IPS-15b (cell line): ENCODE results near the gene TSHR.
"Not testable (repeated sequence)": the region's sequence is repeated elsewhere in the genome, so short reads cannot be mapped to it uniquely, and the experiment has no call there.

Experiments used
- H3K27me3 ChIP-seq: one replicate; pipeline ENCODE4 v1.6.1; 2013; ENCODE audit warnings: low read length; ENCODE audit not compliant: control insufficient read depth, insufficient read depth
- H3K36me3 ChIP-seq: one replicate; pipeline ENCODE4 v1.6.1; 2013; ENCODE audit warnings: low read length; ENCODE audit not compliant: control insufficient read depth, insufficient read depth
- H3K4me1 ChIP-seq: one replicate; pipeline ENCODE4 v1.6.1; 2013; ENCODE audit warnings: mild to moderate bottlenecking, low read length; ENCODE audit not compliant: control insufficient read depth, insufficient read depth
- H3K4me3 ChIP-seq: one replicate; pipeline ENCODE4 v1.5.1; 2013; ENCODE audit warnings: low read depth, low read length
- H3K9ac ChIP-seq: one replicate; pipeline ENCODE4 v1.6.1; 2013; ENCODE audit warnings: low read depth, mild to moderate bottlenecking, low read length
- H3K9me3 ChIP-seq: one replicate; pipeline ENCODE4 v1.6.1; 2013; ENCODE audit warnings: mild to moderate bottlenecking, low read length; ENCODE audit not compliant: control insufficient read depth, insufficient read depth

The TSHR gene

DNA sequence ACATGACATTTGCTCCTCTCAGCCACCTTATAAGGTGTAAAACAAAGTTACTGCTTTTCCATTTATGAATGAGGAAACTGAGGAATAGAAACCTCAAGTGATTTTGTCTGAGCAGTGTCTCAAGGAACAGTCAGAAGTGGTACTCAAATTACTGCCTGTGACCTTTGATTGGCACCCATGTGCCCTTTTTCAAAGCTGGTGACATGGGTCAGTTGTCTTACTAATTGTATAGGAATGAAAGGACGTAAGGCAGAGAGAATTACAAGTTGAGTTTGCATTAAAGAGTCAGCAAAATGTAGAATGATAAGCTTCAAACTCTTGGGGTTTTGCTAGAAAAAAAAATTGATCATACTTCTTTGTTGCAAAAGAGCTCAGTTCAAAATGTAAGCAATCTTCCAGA, 136.2 kb downstream of the TSHR start:
- H3K36me3 ChIP-seq: no peaks in the 10 kb centered on the region
- no peak overlapping the region for H3K4me3 ChIP-seq
- H3K27me3 ChIP-seq: no peaks in the 10 kb centered on the region
- no peaks in the 10 kb centered on the region for H3K9me3 ChIP-seq
- no peaks in the 10 kb centered on the region for H3K4me1 ChIP-seq
- no peak overlapping the region for H3K9ac ChIP-seq

- Histone ChIP-seq H3K4me1 (no peaks in the 10 kb centered on the region), H3K4me3 (no peak overlapping the region), H3K9ac (no peak overlapping the region), H3K9me3 (no peaks in the 10 kb centered on the region), H3K36me3 (no peaks in the 10 kb centered on the region), H3K27me3 (no peaks in the 10 kb centered on the region)
Measured at GRCh38 chr14:81093651-81094050, 138.2 kb downstream of the TSHR start.

DNA sequence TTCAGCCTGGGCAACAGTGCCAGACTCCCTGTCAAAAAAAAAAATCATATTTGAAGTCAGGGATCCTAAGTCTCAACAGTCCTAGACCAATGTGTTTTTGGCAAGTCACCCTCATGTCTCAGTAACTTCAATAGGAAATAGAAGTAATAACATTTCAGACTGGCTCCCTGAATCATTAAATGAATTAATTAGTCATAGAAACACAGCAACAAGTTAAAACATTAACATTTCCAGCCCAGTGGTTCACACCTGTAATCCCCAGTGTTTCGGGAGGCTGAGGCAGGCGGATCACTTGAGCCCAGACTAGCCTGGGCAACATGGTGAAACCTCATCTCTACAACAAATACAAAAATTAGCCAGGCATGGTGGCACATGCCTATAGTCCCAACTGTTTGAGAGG, 140.1 kb downstream of the TSHR start:
- no peak overlapping the region for H3K9ac ChIP-seq
- H3K9me3 ChIP-seq: no peaks in the 10 kb centered on the region
- H3K4me3 ChIP-seq: no peak overlapping the region
- H3K27me3 ChIP-seq: no peaks in the 10 kb centered on the region
- no peaks in the 10 kb centered on the region for H3K4me1 ChIP-seq
- H3K36me3 ChIP-seq: no peaks in the 10 kb centered on the region

- H3K4me1 ChIP-seq: no peaks in the 10 kb centered on the region
- H3K4me3 ChIP-seq: no peak overlapping the region
- no peak overlapping the region for H3K9ac ChIP-seq
- no peaks in the 10 kb centered on the region for H3K9me3 ChIP-seq
- H3K36me3 ChIP-seq: no peaks in the 10 kb centered on the region
- H3K27me3 ChIP-seq: no peaks in the 10 kb centered on the region
Measured at GRCh38 chr14:81096656-81097055, 141.2 kb downstream of the TSHR start.

DNA sequence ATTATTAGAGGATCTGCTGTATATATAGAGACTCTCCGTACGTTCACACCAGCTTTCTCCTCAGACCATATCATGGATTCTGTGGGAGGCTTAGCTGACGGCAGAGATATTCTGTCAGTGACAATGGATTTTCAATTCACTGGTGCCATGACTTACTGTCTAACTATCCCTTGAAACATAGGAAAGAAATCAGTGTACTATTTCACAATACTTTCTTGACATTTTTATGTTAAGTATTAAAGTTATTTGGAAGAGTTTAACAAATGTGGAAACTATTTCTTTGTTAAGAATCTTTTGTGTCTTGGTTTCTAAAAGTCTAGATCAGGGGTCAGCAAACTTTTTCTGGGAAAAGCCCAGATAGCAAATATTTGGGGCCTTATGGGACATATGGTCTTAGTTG, 146.8 kb downstream of the TSHR start:
- H3K36me3 ChIP-seq: no peaks in the 10 kb centered on the region
- H3K27me3 ChIP-seq: no peaks in the 10 kb centered on the region
- H3K4me1 ChIP-seq: peaks cover 4% of the 10 kb centered on the region
- no peaks in the 10 kb centered on the region for H3K9me3 ChIP-seq
- no peak overlapping the region for H3K4me3 ChIP-seq
- no peak overlapping the region for H3K9ac ChIP-seq

- Histone ChIP-seq H3K36me3 (no peaks in the 10 kb centered on the region), H3K9ac (no peak overlapping the region), H3K4me3 (no peak overlapping the region), H3K4me1 (peaks cover 4% of the 10 kb centered on the region), H3K27me3 (no peaks in the 10 kb centered on the region), H3K9me3 (no peaks in the 10 kb centered on the region)
Measured at GRCh38 chr14:81103443-81103842, 148.0 kb downstream of the TSHR start.

DNA sequence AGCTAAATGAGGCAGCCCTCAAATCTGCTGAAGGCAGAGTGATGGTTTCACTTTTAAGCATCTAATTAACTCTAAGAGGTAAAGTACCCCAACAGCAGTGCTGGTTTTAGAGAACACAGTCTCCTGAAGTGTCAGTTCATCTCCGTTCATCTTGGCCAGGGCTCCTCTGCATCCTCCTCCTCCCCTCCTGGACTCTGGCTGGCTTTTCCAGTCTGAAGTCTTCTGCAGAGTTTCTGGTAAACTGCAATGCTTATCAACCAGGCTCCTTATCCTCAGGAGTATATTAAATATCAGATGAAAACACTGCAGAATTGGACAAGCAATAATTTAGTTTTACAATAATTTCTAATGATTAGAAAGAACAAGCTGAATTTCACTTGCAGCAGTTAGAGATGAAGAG, 150.0 kb downstream of the TSHR start:
- H3K4me3 ChIP-seq: no peak overlapping the region
- H3K36me3 ChIP-seq: no peaks in the 10 kb centered on the region
- no peak overlapping the region for H3K9ac ChIP-seq
- H3K4me1 ChIP-seq: peaks cover 4% of the 10 kb centered on the region
- H3K27me3 ChIP-seq: no peaks in the 10 kb centered on the region
- no peaks in the 10 kb centered on the region for H3K9me3 ChIP-seq

DNA sequence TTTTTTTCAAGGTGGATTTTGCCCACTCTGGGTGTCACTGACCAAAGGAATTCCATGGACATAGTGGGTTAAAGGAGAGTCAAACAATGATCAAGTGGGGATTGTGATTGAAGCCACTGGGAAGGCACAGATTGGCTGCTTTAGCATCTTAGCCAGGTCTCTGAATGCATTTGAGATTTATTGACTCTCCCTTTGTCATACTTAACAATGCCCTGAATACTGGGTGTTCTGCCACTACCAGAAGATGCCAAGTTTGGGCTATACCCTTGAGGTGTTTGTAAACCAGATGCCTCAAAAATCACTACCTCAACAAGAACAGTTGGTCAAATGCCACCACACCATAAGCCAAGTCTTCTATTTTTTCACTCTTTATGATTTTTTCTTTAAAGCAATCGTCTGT, 150.5 kb downstream of the TSHR start:
- no peaks in the 10 kb centered on the region for H3K27me3 ChIP-seq
- no peak overlapping the region for H3K9ac ChIP-seq
- H3K4me3 ChIP-seq: no peak overlapping the region
- no peaks in the 10 kb centered on the region for H3K36me3 ChIP-seq
- H3K4me1 ChIP-seq: peaks cover 4% of the 10 kb centered on the region
- no peaks in the 10 kb centered on the region for H3K9me3 ChIP-seq

DNA sequence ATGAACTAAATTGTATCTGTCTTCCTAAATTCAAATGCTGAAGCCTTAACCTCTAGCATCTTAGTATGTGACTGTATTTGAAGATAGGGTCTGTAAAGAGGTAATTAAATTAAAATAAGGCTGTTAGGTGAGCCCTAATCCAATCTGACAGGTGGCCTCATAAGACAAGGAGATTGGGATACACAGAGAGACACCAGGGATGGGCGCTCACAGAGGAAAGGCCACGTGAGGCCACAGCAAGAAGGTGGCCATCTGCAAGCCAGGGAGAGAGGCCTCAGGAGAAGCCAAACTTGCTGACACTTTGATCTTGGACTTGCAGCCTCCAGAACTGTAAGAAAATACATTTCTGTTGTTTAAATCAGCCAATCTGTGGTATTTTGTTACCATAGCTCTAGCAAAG, 154.8 kb downstream of the TSHR start:
- Histone ChIP-seq H3K9ac (no peak overlapping the region), H3K4me3 (no peak overlapping the region), H3K36me3 (no peaks in the 10 kb centered on the region), H3K4me1 (no peaks in the 10 kb centered on the region), H3K27me3 (no peaks in the 10 kb centered on the region), H3K9me3 (no peaks in the 10 kb centered on the region)

DNA sequence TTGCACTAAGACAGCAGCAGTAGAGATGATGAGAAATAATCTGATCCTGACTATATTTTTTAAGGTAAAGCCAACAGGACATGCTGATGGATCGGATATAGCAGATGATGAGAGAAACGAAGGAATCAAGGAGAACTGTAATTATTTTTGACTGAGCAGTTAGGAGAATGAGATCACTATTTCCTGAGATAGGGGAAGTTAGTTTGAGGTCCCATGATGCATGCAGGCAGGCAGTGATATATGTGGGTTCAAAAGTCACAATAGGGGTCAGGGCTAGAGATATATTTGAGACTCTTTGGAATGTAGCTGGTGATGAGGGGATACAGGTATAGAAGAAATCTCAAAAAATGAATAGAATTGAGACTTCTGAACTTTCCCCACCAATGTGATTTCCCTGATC, 157.8 kb downstream of the TSHR start:
- H3K4me1 ChIP-seq: no peaks in the 10 kb centered on the region
- no peak overlapping the region for H3K4me3 ChIP-seq
- H3K27me3 ChIP-seq: no peaks in the 10 kb centered on the region
- H3K36me3 ChIP-seq: no peaks in the 10 kb centered on the region
- H3K9ac ChIP-seq: no peak overlapping the region
- H3K9me3 ChIP-seq: no peaks in the 10 kb centered on the region

GRCh38 chr14:81113945-81114820, 158.8 kb downstream of the TSHR start:
- not testable (repeated sequence) for H3K4me1 ChIP-seq, H3K36me3 ChIP-seq, H3K9me3 ChIP-seq, H3K9ac ChIP-seq, H3K27me3 ChIP-seq, H3K4me3 ChIP-seq

GRCh38 chr14:81120501-81120900, 165.1 kb downstream of the TSHR start:
- no peaks in the 10 kb centered on the region for H3K36me3 ChIP-seq
- H3K9ac ChIP-seq: no peak overlapping the region
- H3K9me3 ChIP-seq: no peaks in the 10 kb centered on the region
- no peaks in the 10 kb centered on the region for H3K27me3 ChIP-seq
- no peak overlapping the region for H3K4me3 ChIP-seq
- no peaks in the 10 kb centered on the region for H3K4me1 ChIP-seq
